ENCODE measurements around the gene RAI1. TPM values are rescaled to one million over a fixed set of nuclear protein-coding genes. Genes with fewer than 3 reads are reported as not detected.

Gene RAI1
- total RNA-seq, 4 donors from 2014 or later = 12.8 to 51.2 (median 47.6) TPM

DNA sequence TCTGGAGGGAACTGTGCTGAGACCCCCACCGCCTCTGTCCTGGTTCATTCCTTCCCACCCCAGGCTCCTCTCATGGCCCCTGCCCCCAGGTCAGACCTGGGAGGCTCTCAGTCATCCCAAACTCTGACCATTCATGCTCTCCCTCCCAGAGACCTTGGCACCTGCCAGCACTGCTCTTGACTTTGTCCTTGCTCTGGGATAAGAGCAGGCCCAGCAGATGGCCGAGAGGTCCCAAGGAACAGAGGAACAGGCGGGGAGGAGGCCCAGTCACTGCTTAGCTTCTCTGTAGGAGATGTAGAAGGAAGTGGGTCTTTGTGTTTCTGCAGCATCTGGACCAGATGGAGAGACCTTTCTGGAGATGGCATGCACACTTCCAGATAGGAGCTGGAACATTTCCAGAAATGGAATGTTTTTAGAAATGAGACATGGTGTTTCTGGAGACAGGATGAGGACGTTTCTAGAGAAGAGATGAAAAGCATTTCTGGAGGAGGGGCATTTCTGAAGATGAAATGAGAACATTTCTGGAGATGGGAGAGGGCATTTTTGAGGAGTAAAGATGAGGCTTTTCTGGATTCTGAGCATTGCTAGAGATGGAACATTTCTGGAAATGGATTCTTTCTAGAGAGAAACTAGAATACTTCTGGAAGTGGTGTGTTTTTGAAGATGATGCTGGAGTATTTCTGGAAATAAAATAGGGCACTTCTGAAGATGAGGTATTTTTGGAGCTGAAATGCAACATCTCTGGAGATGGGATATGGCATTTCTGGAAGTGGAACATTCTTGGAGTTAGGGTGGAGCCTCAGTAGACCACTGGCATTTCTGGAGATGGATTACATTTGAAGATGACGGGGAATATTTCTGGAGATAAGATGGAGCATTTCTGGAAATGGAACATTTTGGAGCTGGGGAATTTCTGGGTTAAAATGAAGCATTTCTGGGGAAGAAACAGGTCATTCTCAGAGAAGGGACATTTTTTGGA is 55.2 kb downstream of the RAI1 start:
- H3K4me1 ChIP-seq = peaks cover 0 to 37% (median 9%) of the 10 kb centered on the region in 4 donors
- no peak overlapping the region for H3K27ac ChIP-seq
- no peaks in the 10 kb centered on the region for H3K27me3 ChIP-seq
- no peak for DNase-seq
- H3K36me3 ChIP-seq = peaks cover 0 to 3% (median 0%) of the 10 kb centered on the region in 3 donors
- H3K4me3 ChIP-seq = no peak overlapping the region
- TF ChIP-seq, protein P1, sequence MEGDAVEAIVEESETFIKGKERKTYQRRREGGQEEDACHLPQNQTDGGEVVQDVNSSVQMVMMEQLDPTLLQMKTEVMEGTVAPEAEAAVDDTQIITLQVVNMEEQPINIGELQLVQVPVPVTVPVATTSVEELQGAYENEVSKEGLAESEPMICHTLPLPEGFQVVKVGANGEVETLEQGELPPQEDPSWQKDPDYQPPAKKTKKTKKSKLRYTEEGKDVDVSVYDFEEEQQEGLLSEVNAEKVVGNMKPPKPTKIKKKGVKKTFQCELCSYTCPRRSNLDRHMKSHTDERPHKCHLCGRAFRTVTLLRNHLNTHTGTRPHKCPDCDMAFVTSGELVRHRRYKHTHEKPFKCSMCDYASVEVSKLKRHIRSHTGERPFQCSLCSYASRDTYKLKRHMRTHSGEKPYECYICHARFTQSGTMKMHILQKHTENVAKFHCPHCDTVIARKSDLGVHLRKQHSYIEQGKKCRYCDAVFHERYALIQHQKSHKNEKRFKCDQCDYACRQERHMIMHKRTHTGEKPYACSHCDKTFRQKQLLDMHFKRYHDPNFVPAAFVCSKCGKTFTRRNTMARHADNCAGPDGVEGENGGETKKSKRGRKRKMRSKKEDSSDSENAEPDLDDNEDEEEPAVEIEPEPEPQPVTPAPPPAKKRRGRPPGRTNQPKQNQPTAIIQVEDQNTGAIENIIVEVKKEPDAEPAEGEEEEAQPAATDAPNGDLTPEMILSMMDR (IDR thresholded peaks at IDR 0.05) = no peak
- TF ChIP-seq POLR2A (IDR thresholded peaks at IDR 0.05) = no peak
- no peaks in the 10 kb centered on the region for H3K9me3 ChIP-seq

DNA sequence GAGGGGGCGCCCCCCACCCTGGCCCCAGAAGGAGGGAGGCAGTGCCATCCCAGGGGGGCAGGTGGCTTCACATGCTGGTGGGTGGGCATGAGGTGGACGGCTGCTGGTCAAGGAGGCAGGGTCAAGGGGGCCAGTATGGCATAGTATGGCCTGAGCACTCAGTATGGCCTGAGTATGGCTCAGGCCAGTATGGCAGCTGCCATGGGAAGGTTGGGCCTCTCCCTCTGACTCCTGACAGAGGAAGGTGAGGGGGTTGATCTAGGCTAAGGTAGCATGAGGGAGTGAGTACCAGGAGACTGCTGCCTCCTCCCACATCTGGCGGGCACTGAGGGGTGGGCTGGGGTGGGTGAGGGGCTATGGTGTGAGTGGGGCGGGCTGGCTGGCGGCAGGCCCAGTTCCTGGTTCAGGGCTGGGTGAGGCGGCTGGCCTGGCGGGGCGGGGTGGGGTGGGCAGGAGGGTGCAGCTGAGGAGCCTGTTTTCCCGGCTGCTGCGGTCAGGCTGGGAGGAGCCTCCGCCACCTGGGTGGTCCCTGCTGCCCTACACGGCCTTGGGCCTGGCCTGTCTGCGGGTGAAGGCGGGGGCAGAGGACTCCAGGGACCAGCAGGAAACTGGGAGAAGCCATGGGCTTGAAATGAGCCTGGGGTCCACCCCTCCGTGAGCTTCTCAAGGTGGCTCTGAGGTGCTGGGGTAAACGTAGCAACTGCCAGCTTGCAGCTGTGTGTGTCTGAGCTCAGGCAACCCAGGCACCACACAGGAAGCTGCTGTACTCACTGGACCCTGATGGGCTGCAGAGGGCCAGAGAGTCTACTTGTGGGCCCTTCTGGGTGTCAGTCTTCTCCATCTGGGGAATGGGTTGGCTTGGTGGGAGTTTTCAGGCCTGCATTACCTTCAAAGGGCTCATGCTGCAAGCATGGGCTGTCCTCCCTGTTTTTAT is 57.0 kb downstream of the RAI1 start:
- peak overlapping the region; percentile 26 to 56 (median 46) for H3K27ac ChIP-seq
- H3K4me1 ChIP-seq = peaks cover 0 to 45% (median 9%) of the 10 kb centered on the region in 4 donors
- H3K36me3 ChIP-seq = no peaks in the 10 kb centered on the region
- no peak overlapping the region for H3K4me3 ChIP-seq
- TF ChIP-seq POLR2A (IDR thresholded peaks at IDR 0.05) = no peak
- TF ChIP-seq, protein P1 (IDR thresholded peaks at IDR 0.05) = no peak
- no peaks in the 10 kb centered on the region for H3K9me3 ChIP-seq
- no peaks in the 10 kb centered on the region for H3K27me3 ChIP-seq
- peak; percentile 24 to 70 (median 61) for DNase-seq

GRCh38 chr17:17738901-17739300 is 57.6 kb downstream of the RAI1 start:
- H3K4me1 ChIP-seq = peaks cover 0 to 45% (median 9%) of the 10 kb centered on the region in 4 donors

GRCh38 chr17:17739388-17740066 is 58.3 kb downstream of the RAI1 start:
- Histone ChIP-seq H3K9me3 (no peaks in the 10 kb centered on the region), H3K4me3 (no peak overlapping the region), H3K27me3 (no peaks in the 10 kb centered on the region), H3K27ac (peak overlapping the region; percentile 26 to 56 (median 39)), H3K4me1 (peaks cover 0 to 45% (median 9%) of the 10 kb centered on the region in 4 donors), H3K36me3 (no peaks in the 10 kb centered on the region)
- no peak for DNase-seq
- TF ChIP-seq POLR2A (IDR thresholded peaks at IDR 0.05) = no peak
- TF ChIP-seq, protein P1 (IDR thresholded peaks at IDR 0.05) = no peak

More at GRCh38 chr17:17738901-17739300, 57.6 kb downstream of the RAI1 start:
- no peak for TF ChIP-seq POLR2A (IDR thresholded peaks at IDR 0.05)
- TF ChIP-seq, protein P1 (IDR thresholded peaks at IDR 0.05) = no peak
- Histone ChIP-seq H3K36me3 (no peaks in the 10 kb centered on the region), H3K9me3 (no peaks in the 10 kb centered on the region), H3K4me3 (no peak overlapping the region), H3K27ac (peak overlapping the region; percentile 26 to 56 (median 46)), H3K27me3 (no peaks in the 10 kb centered on the region)
- DNase-seq = no peak
